Measurements from ENCODE around the gene ZSWIM5. TPM values are rescaled to one million over a fixed set of nuclear protein-coding genes. Genes with fewer than 3 reads are reported as not detected.

ZSWIM5 gene
- total RNA-seq, 2 experiments from 2014 or later: 0.15 to 0.26 TPM

DNA sequence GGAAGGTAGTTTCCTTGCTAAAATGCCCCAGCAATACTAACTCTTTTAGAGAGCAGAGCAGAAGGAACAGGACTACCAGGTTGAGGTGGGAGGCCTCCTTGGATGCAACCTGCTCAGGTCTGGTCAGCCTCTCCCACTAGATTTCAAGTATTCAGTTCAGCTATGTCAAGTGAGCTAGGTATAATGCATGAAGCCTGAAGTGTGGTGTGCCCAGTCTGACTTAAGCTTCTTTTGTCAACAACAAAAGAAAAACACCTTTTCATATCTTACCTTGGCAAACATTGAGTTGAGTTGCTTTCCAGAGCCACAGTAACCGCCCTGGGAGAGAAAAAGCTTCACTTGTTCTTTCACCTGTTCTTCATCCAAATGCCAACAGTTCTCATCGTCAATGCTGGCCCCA is 146.6 kb downstream of the ZSWIM5 start:
- H3K36me3 Mint-ChIP-seq (ENCODE audit: low read depth): no peaks in the 10 kb centered on the region
- no peaks in the 10 kb centered on the region for H3K4me1 Mint-ChIP-seq (ENCODE audit: low read depth)
- no peak overlapping the region for H3K4me3 Mint-ChIP-seq
- intact Hi-C loops (cut with micrococcal nuclease): no loop called here
- CTCF ChIA-PET: interaction anchor here (0.6 to 0.9 kb wide), 2 partner anchors 38 to 241 kb away, joined by 3 to 5 read pairs; no protein-coding TSS in a partner anchor
- no peaks in the 10 kb centered on the region for H3K27me3 Mint-ChIP-seq (ENCODE audit: low read depth)
- no peaks in the 10 kb centered on the region for H3K9me3 Mint-ChIP-seq
- no peak for DNase-seq
- no peak overlapping the region for H3K27ac Mint-ChIP-seq

DNA sequence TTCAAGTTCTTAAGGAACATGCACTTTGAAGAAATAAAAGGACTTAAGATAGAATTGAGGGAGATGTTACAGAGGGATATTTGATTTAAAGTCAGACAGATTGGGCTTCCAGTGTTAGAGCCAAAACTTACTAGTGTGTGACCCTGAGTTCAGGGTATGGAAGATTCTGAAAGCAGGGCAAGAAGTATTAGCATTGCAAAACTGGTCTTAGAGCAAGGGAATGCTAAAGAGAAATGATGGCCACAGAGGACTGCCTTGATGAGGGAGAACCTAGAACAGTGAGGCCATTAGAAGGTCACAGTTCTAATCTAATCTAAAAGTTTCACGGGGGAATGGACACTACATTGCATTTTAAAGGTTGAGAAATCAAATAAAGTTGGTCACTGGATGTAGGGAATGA is 148.9 kb downstream of the ZSWIM5 start:
- H3K27ac Mint-ChIP-seq: no peak overlapping the region
- intact Hi-C loops (cut with micrococcal nuclease): no loop called here
- no peaks in the 10 kb centered on the region for H3K9me3 Mint-ChIP-seq
- H3K4me1 Mint-ChIP-seq (ENCODE audit: low read depth): no peaks in the 10 kb centered on the region
- no peak overlapping the region for H3K4me3 Mint-ChIP-seq
- CTCF ChIA-PET: no interaction called here
- H3K27me3 Mint-ChIP-seq (ENCODE audit: low read depth): no peaks in the 10 kb centered on the region
- no peak for DNase-seq
- H3K36me3 Mint-ChIP-seq (ENCODE audit: low read depth): no peaks in the 10 kb centered on the region

DNA sequence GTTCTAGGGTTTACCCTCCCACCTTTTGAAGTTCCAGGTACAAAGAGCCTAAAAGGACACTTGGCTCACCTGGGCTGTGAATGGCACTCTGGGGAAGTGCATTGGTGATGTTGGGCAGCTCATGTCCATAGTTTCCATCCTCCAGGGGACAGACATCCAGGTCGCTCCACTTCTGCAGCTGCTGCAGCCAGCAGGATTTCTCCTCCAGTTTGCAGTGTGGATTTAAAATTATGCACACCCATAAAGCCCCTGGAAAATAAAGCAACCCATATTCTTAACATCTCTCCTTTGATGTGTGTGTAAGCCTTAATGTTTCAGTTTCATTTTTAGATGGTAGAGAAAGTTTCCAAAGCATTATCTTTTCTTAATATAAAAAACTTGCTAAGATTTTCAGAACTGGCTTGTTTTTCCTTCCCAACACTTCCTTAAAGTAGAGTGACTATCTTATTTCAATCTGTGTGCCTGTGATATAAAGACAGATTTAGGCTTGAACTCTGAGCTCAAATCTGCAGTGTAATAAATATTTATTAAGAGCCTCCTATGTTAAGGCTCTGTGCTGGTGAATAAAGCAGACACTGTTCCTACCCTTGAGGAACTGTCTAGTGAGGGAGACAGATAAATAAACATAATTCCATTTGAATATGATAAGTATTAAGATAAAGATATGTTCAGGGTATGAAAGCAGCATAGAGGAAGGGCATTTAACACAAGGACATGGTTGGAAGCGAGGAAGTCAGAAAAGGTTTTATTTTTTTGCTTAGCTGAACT is 155.2 kb downstream of the ZSWIM5 start:
- Mint-ChIP-seq H3K36me3 (ENCODE audit: low read depth) (no peaks in the 10 kb centered on the region), H3K4me1 (ENCODE audit: low read depth) (peaks cover 14% of the 10 kb centered on the region), H3K27me3 (ENCODE audit: low read depth) (no peaks in the 10 kb centered on the region), H3K9me3 (no peaks in the 10 kb centered on the region), H3K27ac (peak overlapping the region; percentile 31), H3K4me3 (no peak overlapping the region)
- intact Hi-C loops (cut with micrococcal nuclease): no loop called here
- DNase-seq: peak; percentile 8
- CTCF ChIA-PET: interaction anchor here (0.6 to 2.5 kb wide), 3 partner anchors 17 to 63 kb away, joined by 3 to 7 read pairs (median 3); no protein-coding TSS in a partner anchor

DNA sequence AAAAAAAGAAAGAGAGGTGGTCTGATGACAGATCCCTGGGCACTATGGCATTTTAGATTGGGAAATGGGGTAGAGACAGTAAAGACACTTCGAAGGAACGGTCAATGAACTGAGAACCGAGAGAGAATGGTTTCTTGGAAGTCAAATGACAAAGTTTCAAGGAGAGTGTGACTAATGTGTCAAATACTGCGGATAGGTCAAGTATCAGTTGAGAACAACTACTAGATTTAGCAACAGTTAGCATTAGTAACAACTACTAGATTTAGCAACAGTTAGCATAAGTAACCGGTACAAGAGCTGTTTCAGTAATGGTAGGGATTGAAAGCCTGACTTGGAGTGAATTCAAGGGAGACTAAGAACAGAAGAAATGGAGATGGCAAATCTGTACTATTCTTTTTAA is 159.4 kb downstream of the ZSWIM5 start:
- CTCF ChIA-PET: no interaction called here
- H3K27me3 Mint-ChIP-seq (ENCODE audit: low read depth): no peaks in the 10 kb centered on the region
- peaks cover 14% of the 10 kb centered on the region for H3K4me1 Mint-ChIP-seq (ENCODE audit: low read depth)
- H3K36me3 Mint-ChIP-seq (ENCODE audit: low read depth): no peaks in the 10 kb centered on the region
- intact Hi-C loops (cut with micrococcal nuclease): no loop called here
- H3K4me3 Mint-ChIP-seq: no peak overlapping the region
- DNase-seq: no peak
- no peak overlapping the region for H3K27ac Mint-ChIP-seq
- no peaks in the 10 kb centered on the region for H3K9me3 Mint-ChIP-seq

DNA sequence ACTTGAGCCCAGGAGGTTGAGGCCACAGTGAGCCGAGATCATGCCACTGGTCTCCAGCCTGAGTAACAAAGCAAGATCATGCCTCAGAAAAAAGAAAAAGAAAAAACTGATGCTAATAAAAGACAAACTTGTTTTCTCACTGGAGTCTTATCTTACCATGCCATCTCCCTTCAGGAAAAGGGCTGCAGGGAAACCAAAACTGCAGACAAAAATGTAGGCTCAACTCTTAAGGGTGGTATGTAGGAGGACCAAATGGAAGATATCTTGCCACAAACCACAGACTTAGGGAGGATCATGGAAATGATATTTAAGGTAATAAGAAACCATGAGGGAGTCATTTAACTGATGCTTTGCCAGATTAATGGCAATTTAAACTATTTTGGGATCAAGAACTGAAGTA is 161.5 kb downstream of the ZSWIM5 start:
- H3K27ac Mint-ChIP-seq: no peak overlapping the region
- H3K36me3 Mint-ChIP-seq (ENCODE audit: low read depth): no peaks in the 10 kb centered on the region
- intact Hi-C loops (cut with micrococcal nuclease): no loop called here
- no peak overlapping the region for H3K4me3 Mint-ChIP-seq
- H3K4me1 Mint-ChIP-seq (ENCODE audit: low read depth): no peaks in the 10 kb centered on the region
- H3K9me3 Mint-ChIP-seq: no peaks in the 10 kb centered on the region
- CTCF ChIA-PET: no interaction called here
- H3K27me3 Mint-ChIP-seq (ENCODE audit: low read depth): no peaks in the 10 kb centered on the region
- DNase-seq: no peak

DNA sequence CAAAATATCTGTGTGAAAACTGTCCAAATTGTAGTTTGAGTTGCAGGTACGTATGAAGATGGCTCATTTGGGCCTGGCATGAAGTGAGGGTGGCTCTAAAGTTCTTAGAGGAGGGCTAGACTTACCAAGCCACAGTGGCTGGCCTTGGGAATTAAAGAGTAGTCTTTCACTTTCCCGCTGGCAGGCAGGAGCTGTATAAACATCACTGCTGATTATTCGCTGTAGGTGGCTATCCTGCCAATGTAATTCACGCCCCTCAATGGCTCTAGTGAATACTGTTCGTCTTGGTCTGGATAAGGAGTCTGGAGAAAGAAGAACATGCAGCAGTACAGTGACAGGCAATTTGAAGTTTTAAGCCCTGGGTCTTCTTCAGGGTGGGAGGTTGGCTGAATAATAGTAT is 163.3 kb downstream of the ZSWIM5 start:
- H3K27me3 Mint-ChIP-seq (ENCODE audit: low read depth): no peaks in the 10 kb centered on the region
- H3K36me3 Mint-ChIP-seq (ENCODE audit: low read depth): no peaks in the 10 kb centered on the region
- H3K27ac Mint-ChIP-seq: no peak overlapping the region
- no peaks in the 10 kb centered on the region for H3K9me3 Mint-ChIP-seq
- H3K4me1 Mint-ChIP-seq (ENCODE audit: low read depth): no peaks in the 10 kb centered on the region
- no peak for DNase-seq
- CTCF ChIA-PET: interaction anchor here (1.2 kb wide), 1 partner anchor 29 kb away, joined by 3 read pairs; no protein-coding TSS in a partner anchor
- intact Hi-C loops (cut with micrococcal nuclease): no loop called here
- H3K4me3 Mint-ChIP-seq: no peak overlapping the region

DNA sequence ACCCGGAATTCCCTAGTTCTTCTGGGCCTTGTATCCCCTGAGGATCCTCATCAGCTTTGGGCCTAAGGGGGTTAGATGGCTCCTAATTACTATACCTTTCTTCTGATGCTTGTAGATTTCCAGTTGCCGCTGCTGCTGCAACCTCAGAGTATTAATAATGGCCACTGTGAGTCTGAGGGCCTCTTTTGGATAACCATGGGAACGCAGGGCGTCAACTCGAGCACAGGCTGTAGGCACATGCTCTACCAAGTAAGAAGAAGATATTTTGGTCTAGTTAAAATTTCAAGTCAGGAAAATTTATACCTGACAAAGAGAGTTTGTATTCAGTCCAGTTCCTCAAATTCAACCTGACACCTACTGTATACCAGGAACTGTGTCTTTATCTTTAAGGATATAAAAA is 166.1 kb downstream of the ZSWIM5 start:
- no peaks in the 10 kb centered on the region for H3K36me3 Mint-ChIP-seq (ENCODE audit: low read depth)
- no peaks in the 10 kb centered on the region for H3K9me3 Mint-ChIP-seq
- H3K27me3 Mint-ChIP-seq (ENCODE audit: low read depth): no peaks in the 10 kb centered on the region
- H3K4me3 Mint-ChIP-seq: no peak overlapping the region
- CTCF ChIA-PET: interaction anchor here (0.8 kb wide), 1 partner anchor 69 kb away, joined by 3 read pairs; no protein-coding TSS in a partner anchor
- intact Hi-C loops (cut with micrococcal nuclease): no loop called here
- no peak overlapping the region for H3K27ac Mint-ChIP-seq
- peaks cover 2% of the 10 kb centered on the region for H3K4me1 Mint-ChIP-seq (ENCODE audit: low read depth)
- no peak for DNase-seq

DNA sequence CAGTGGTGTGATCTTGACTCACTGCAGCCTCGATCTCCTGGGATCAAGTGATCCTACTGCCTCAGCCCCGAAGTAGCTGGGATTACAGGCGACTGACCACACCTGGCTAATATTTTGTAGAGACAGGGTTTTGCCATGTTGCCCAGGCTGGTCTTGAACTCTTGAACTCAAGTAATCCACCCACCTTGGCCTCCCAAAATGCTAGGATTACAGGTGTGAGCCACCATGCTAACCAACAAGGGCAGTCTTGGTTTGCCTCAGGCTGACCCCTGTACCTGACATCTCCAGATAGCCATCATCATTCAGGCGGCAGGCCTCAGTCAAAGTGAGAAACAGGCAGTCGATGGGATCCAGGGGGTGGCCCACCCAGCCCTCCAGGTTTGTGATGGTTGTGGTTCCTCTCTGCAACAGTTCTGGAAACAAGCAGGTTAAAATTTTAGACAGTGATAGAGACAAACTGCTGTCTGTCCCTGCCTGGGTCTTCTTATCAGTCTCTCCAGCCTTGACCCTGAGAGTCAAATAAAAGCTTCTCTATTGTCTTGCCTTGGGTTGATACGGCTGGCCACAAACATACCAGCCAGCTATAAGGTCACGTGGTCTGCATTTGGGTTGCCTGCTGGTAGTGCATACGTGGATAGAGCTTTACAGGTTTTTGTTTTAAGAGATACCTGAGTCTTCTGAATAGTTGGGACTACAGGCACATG is 167.6 kb downstream of the ZSWIM5 start:
- no peaks in the 10 kb centered on the region for H3K9me3 Mint-ChIP-seq
- intact Hi-C loops (cut with micrococcal nuclease): no loop called here

DNA sequence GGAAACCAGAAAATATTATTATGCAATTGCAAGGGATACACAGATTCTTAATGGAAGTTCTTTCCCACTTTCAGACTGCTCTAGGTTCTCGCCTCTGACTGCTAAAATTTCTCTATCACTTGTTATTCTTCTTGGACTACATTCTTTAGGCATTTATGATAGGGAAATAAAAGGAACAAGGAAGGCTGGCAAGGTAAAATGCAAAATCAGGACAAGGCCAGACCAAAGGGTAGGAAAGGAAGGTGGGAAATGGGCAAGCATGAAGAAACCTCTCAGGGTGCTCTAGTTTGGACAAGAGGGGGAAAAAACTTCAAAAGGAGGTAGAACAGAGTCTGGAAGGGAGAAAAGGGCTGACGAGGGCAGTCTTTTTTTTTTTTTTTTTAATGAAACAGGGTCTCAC is 168.2 kb downstream of the ZSWIM5 start:
- Mint-ChIP-seq H3K9me3 (no peaks in the 10 kb centered on the region), H3K4me1 (ENCODE audit: low read depth) (peaks cover 2% of the 10 kb centered on the region), H3K36me3 (ENCODE audit: low read depth) (no peaks in the 10 kb centered on the region), H3K27ac (no peak overlapping the region), H3K27me3 (ENCODE audit: low read depth) (no peaks in the 10 kb centered on the region), H3K4me3 (no peak overlapping the region)
- DNase-seq: no peak
- CTCF ChIA-PET: no interaction called here
- intact Hi-C loops (cut with micrococcal nuclease): no loop called here

More for the DNA sequence above, 167.6 kb downstream of the ZSWIM5 start:
- no peak for DNase-seq
- CTCF ChIA-PET: interaction anchor here (1.1 kb wide), 1 partner anchor 264 kb away, joined by 4 read pairs; no protein-coding TSS in a partner anchor
- Mint-ChIP-seq H3K4me3 (no peak overlapping the region), H3K4me1 (ENCODE audit: low read depth) (peaks cover 2% of the 10 kb centered on the region), H3K27me3 (ENCODE audit: low read depth) (no peaks in the 10 kb centered on the region), H3K27ac (no peak overlapping the region), H3K36me3 (ENCODE audit: low read depth) (no peaks in the 10 kb centered on the region)

DNA sequence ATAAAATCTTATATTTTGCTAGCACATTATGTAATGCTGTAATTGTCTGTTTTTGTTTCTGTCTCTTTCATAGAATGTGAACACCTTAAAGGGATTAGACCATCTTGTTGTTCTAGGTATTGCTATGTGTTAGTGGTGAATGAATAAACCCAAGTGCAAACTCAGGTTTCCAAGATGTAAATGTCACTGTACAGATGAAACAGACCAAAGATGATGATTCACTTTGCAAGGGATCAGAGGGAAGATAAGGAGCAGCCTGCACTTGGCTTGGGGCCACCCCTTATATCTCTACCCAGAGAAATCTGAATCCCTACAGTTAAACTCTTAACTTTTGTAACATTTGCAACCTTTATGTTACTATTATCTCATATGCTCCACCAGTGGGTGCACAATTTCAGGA is 168.9 kb downstream of the ZSWIM5 start:
- no peaks in the 10 kb centered on the region for H3K36me3 Mint-ChIP-seq (ENCODE audit: low read depth)
- H3K27ac Mint-ChIP-seq: no peak overlapping the region
- no peaks in the 10 kb centered on the region for H3K9me3 Mint-ChIP-seq
- CTCF ChIA-PET: no interaction called here
- H3K27me3 Mint-ChIP-seq (ENCODE audit: low read depth): no peaks in the 10 kb centered on the region
- peaks cover 2% of the 10 kb centered on the region for H3K4me1 Mint-ChIP-seq (ENCODE audit: low read depth)
- no peak overlapping the region for H3K4me3 Mint-ChIP-seq
- intact Hi-C loops (cut with micrococcal nuclease): no loop called here
- DNase-seq: peak; percentile 19

DNA sequence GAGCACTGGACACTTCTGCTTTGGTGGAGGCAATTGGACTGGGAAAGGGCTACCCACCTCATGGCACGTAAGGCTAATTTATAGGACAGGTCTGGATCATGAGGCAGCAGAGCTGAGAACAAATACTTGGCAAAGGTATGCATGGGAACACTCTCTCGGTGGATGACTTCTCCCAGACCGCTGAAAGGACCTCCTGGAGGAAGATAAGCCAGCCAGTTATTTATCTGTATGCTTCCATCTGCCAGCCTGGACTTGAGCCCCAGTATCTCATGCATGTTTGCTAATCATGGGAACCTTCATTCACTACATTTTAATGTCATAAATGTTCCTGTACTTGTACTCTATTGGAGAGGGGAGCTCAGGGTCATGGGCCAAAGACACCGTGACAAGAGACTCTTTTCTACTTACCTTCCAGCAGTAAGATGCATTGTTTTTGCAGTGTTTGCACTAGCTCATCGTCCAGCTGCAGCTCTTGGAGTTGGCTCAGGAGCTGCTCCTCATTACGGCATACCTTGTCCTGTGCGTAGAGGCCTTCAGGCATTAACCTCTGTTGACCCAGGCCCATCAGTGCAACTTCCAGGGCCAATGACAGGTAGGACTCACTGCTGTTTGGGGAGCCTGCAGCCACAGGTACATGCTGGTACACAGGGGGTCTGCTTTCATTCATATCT is 170.6 kb downstream of the ZSWIM5 start:
- CTCF ChIA-PET: interaction anchor here (0.6 to 3.5 kb wide), 2 partner anchors 18 to 1211 kb away, joined by 3 to 16 read pairs; no protein-coding TSS in a partner anchor
- Mint-ChIP-seq H3K27ac (no peak overlapping the region), H3K4me3 (no peak overlapping the region), H3K27me3 (ENCODE audit: low read depth) (no peaks in the 10 kb centered on the region), H3K9me3 (no peaks in the 10 kb centered on the region), H3K4me1 (ENCODE audit: low read depth) (peaks cover 2% of the 10 kb centered on the region), H3K36me3 (ENCODE audit: low read depth) (no peaks in the 10 kb centered on the region)
- intact Hi-C loops (cut with micrococcal nuclease): no loop called here
- DNase-seq: no peak

DNA sequence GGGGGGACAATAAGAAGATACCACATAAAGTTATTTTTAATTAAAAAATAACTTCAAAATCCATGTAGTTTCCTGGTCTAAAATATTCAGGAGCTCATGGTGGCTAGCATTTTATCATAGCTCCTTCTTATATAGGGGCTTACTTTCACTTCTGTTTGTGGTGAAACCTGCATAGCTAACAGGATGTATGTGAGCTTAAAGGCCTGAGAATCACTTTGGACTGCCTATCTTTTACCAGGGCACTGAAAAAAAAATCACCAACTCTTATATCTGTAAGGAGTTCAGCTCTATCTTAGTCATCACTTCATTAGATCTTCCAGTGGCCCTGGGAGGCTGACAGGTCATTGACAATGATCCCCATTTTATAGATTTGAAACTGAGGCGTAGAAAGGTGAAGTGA is 173.0 kb downstream of the ZSWIM5 start:
- Mint-ChIP-seq H3K9me3 (no peaks in the 10 kb centered on the region), H3K4me1 (ENCODE audit: low read depth) (peaks cover 2% of the 10 kb centered on the region), H3K27ac (no peak overlapping the region), H3K4me3 (no peak overlapping the region), H3K27me3 (ENCODE audit: low read depth) (no peaks in the 10 kb centered on the region), H3K36me3 (ENCODE audit: low read depth) (no peaks in the 10 kb centered on the region)
- DNase-seq: no peak
- CTCF ChIA-PET: interaction anchor here (3.5 kb wide), 1 partner anchor 16 kb away, joined by 16 read pairs; no protein-coding TSS in a partner anchor
- intact Hi-C loops (cut with micrococcal nuclease): no loop called here
